GM12865 (cell line): ENCODE measurements around the gene NCS1.
"Not testable (repeated sequence)": the region's sequence is repeated elsewhere in the genome, so short reads cannot be mapped to it uniquely, and the experiment has no call there.

Source experiments
- DNase-seq: peaks from one replicate; pipeline ENCODE4 v3.0.0; 2010; ENCODE audit warnings: low read depth
- H3K4me3 ChIP-seq: 2 replicates; pipeline ENCODE4 v1.5.1; 2011; ENCODE audit warnings: mild to moderate bottlenecking, low read depth, low read length, control low read depth
- TF ChIP-seq, protein P1 (sequence below): IDR thresholded peaks from 2 replicates; pipeline ENCODE4 v1.5.1; 2011; ENCODE audit warnings: low read length, control low read depth, low read depth, inconsistent platforms; ENCODE audit not compliant: insufficient read depth; ENCODE audit errors: missing control alignments

NCS1 gene

DNA sequence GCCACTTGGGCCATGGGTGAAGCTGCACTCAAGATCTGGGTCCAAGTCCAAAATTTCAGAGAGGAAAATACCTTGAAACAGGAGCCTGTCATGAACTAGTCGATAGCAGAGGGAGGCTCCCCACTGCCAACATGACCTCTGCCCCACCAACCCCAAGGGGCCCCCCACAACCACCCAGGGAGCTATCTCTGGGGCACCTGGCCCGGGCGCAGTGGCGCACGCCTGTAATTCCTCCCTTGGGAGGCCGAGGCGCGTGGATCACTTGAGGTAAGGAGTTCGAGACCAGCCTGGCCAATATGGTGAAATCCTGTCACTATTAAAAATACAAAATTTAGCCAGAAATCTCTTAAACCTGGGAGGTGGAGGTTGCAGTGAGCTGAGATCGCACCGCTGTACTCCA is 73.3 kb downstream of the NCS1 start:
- TF ChIP-seq, protein P1, sequence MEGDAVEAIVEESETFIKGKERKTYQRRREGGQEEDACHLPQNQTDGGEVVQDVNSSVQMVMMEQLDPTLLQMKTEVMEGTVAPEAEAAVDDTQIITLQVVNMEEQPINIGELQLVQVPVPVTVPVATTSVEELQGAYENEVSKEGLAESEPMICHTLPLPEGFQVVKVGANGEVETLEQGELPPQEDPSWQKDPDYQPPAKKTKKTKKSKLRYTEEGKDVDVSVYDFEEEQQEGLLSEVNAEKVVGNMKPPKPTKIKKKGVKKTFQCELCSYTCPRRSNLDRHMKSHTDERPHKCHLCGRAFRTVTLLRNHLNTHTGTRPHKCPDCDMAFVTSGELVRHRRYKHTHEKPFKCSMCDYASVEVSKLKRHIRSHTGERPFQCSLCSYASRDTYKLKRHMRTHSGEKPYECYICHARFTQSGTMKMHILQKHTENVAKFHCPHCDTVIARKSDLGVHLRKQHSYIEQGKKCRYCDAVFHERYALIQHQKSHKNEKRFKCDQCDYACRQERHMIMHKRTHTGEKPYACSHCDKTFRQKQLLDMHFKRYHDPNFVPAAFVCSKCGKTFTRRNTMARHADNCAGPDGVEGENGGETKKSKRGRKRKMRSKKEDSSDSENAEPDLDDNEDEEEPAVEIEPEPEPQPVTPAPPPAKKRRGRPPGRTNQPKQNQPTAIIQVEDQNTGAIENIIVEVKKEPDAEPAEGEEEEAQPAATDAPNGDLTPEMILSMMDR = no peak
- H3K4me3 ChIP-seq = no peak overlapping the region
- no peak for DNase-seq

DNA sequence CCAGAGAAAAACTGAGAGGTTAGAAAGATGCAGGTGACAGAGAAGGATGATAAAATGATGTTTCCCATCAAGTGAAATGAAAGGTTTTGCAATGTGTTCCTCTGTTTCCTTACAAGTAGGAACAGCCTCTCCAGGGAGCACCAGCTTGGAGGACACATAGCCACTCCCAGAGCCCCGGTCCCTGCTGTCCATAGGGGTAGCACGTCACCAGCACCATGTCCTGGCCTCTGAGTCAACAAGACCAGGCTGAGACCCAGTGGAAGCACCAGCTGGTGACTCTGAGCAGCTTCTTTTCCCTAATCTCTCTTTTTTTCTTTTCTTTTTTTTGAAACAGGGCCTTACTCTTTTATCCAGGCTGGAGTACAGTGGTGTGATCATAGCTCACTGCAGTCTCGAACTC is 73.9 kb downstream of the NCS1 start:
- H3K4me3 ChIP-seq = no peak overlapping the region
- TF ChIP-seq, protein P1 = no peak
- DNase-seq = no peak

DNA sequence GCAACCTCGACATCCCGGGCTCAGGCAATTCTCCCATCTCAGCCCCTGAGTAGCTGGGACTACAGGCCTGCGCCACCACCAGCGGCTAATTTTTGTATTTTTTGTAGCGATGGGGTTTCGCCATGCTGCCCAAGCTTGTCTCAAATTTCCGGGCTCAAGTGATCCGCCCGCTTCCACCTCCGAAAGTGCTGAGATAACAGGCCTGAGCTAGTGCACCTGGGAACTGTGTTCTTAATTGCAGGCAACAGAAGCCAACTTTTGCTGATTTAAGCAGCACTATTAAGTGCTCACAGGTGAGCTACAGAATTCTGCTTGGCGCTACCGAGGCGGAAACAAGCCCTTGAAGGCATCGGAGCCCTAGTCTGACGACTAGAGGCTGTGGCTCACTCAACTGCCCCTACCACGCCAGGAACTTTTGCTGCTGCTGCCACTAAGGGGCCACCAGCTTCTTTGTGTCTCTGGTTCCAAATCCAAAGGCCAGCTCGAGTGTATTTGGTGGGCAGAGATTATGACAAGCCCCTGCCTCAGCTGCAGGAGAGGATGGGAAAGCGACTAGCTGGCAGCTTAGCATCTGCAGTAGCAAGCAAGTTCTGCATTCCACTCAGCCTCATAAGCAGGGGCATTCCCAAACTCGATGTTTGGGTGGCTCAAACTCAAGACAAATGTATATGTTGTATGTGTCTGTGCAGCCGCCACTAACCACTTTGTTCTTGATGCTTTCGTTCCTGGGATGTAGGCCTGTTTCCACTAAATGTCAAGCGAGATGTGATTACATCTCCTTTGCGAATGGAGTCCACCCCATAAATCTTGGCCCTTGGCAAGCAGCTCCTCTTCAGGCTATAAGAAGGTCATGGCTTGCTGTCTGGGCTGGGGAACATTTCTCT is 82.8 kb downstream of the NCS1 start:
- DNase-seq = no peak
- TF ChIP-seq, protein P1 = no peak
- H3K4me3 ChIP-seq = no peak overlapping the region

DNA sequence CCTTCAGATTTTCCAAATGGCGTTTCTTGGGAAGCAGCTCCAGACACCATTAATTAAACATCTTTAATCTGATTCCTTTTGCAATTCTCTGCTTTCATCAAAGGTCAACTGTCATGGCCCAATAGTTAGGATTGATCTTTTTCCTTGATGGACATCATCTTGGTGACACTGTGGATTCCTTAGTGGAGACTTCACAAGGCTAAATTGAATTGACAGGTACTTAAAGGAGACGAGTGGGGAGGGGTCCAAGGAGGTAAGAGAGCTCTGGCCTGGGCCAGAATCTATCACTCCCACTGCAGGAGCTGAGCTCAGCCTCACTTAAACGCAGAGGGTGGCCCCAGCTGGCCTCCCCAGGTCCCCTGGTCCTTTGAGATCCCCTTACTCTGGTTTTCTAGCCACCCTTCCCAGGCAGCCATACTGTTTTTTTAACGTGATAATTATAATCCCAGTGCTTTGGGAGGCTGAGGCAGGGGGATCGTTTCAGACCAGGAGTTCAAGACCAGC is 83.5 kb downstream of the NCS1 start:
- DNase-seq = no peak
- TF ChIP-seq, protein P1 = no peak
- H3K4me3 ChIP-seq = no peak overlapping the region

DNA sequence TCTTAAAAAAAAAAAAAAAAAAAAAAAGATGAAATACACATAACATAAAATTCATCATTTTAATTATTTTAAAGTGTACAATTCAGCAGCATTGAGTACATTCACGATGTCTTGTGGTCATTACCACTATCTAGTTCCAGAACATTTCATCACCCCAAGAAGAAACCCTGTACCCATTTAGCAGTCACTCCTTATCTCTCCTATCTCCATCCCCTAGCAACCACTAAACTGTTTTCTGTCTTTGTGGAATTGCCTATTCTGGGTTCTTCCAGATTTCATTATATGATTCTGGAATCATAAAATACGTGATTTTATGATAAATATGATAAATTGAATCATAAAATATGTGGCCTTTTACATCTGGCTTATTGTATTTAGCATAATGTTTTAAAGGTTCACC is 84.4 kb downstream of the NCS1 start:
- TF ChIP-seq, protein P1 = no peak
- no peak for DNase-seq

DNA sequence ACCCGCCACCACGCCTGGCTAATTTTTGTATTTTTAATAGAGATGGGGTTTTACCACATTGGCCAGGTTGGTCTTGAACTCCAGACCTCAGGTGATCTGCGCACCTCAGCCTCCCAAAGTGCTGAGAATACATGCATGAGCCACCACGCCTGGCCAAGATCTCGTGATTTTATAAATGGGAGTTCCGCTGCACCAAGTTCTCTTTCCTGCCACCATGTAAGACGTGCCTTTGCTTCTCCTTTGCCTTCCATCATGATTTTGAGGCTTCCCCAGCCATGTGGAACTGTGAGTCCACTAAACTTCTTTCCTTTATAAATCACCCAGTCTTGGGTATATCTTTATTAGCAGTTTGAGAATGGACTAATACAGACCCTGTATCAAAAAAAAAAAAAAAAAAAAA is 85.9 kb downstream of the NCS1 start:
- not testable (repeated sequence) for DNase-seq, H3K4me3 ChIP-seq

More for the DNA sequence above, 84.4 kb downstream of the NCS1 start:
- no peak overlapping the region for H3K4me3 ChIP-seq

DNA sequence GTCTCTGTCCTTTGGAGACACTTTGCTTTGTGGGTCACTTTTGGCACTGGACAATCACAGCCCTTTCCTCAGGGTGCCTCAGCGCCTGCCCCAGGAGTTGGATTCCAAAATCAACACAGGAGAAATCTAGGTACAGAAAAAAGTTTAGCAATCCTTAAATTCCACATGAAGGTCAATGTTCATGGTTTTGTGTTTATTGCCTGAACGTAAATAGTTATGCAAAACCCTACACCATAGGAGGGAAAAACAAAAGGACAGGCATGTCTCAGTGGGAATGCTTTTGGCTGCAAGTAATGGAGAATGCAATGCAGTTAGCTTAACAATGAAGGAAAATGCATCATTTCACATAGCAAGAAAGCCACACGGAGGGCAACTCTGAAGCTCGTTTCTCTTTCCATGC is 86.8 kb downstream of the NCS1 start:
- H3K4me3 ChIP-seq = no peak overlapping the region
- no peak for DNase-seq
- TF ChIP-seq, protein P1 = no peak
